CD4-positive, alpha-beta T cell treated with Interleukin-15 for 1 hour (primary cell): ENCODE results near the gene CPNE9.
"Not testable (repeated sequence)": the region's sequence is repeated elsewhere in the genome, so short reads cannot be mapped to it uniquely, and the experiment has no call there.

ENCODE experiments used
- DNase-seq: peaks from one replicate; pipeline ENCODE4 v3.0.0-alpha.2; 2020

CPNE9 gene

GRCh38 chr3:9749645-9750555 lies 46.3 kb downstream of the CPNE9 start, which contains the start of gene OGG1:
OGG1 (plus strand) TSS chr3:9749952; CDS start chr3:9750287, 335 bp downstream.
- DNase-seq: peak; percentile 97

- DNase-seq: no peak
Observed at GRCh38 chr3:9750556-9751411, 47.2 kb downstream of the CPNE9 start.

GRCh38 chr3:9754678-9755077 lies 51.0 kb downstream of the CPNE9 start:
- no peak for DNase-seq

GRCh38 chr3:9757427-9757826 lies 53.8 kb downstream of the CPNE9 start:
- no peak for DNase-seq

- no peak for DNase-seq
Observed at GRCh38 chr3:9760779-9761505, 57.3 kb downstream of the CPNE9 start.

GRCh38 chr3:9761919-9762318 lies 58.3 kb downstream of the CPNE9 start:
- no peak for DNase-seq

- DNase-seq: no peak
Observed at GRCh38 chr3:9762871-9763270, 59.2 kb downstream of the CPNE9 start.

GRCh38 chr3:9765865-9766264 lies 62.2 kb downstream of the CPNE9 start:
- no peak for DNase-seq

GRCh38 chr3:9767418-9767817 lies 63.8 kb downstream of the CPNE9 start:
- peak; percentile 32 for DNase-seq

GRCh38 chr3:9768141-9768775 lies 64.6 kb downstream of the CPNE9 start:
- DNase-seq: no peak

- DNase-seq: no peak
Observed at GRCh38 chr3:9769012-9769411, 65.4 kb downstream of the CPNE9 start.

GRCh38 chr3:9769426-9770275 lies 66.0 kb downstream of the CPNE9 start, which contains the start of gene CAMK1:
CAMK1 (minus strand) TSS chr3:9769947; CDS start chr3:9767749, 2,198 bp downstream.
- peak; percentile 53 for DNase-seq

GRCh38 chr3:9770276-9770812 lies 66.7 kb downstream of the CPNE9 start:
- no peak for DNase-seq

- DNase-seq: not testable (repeated sequence)
Observed at GRCh38 chr3:9771007-9771406, 67.4 kb downstream of the CPNE9 start.

GRCh38 chr3:9776896-9777693 lies 73.5 kb downstream of the CPNE9 start:
- DNase-seq: no peak

- no peak for DNase-seq
Observed at GRCh38 chr3:9777694-9778021, 74.0 kb downstream of the CPNE9 start.

GRCh38 chr3:9778143-9779074 lies 74.8 kb downstream of the CPNE9 start:
- no peak for DNase-seq

- DNase-seq: no peak
Observed at GRCh38 chr3:9779075-9779593, 75.5 kb downstream of the CPNE9 start.
